ENCODE measurements around the gene CNTN4. TPM values are rescaled to one million over a fixed set of nuclear protein-coding genes. Genes with fewer than 3 reads are reported as not detected.

Gene CNTN4
- total and polyA plus RNA-seq, 4 donors, result 1.2 to 3.8 (median 2.6) TPM

GRCh38 chr3:3059645-3060044 lies 961.0 kb downstream of the CNTN4 start:
- WGBS, result 59% methylated on average over 1 of the region's 1 CpG
- Histone ChIP-seq H3K27me3 (ENCODE audit: control insufficient read depth in 4 of 4, insufficient read depth in 4 of 4, low read length in 3 of 4) (no peaks in the 10 kb centered on the region), H3K4me1 (ENCODE audit: control insufficient read depth in 4 of 4, insufficient read depth in 4 of 4, low read length in 3 of 4) (no peaks in the 10 kb centered on the region), H3K36me3 (ENCODE audit: control insufficient read depth in 4 of 4, insufficient read depth in 3 of 4, low read depth in 1 of 4, low read length in 3 of 4) (no peaks in the 10 kb centered on the region), H3K9ac (ENCODE audit: low read depth in 1 of 2, low read length in 2 of 2) (no peak overlapping the region), H3K9me3 (ENCODE audit: control insufficient read depth in 4 of 4, low read length in 3 of 4) (no peaks in the 10 kb centered on the region), H3K27ac (ENCODE audit: low read depth in 1 of 2, low read length in 2 of 2) (no peak overlapping the region), H3K4me3 (ENCODE audit: low read depth in 1 of 3, low read length in 3 of 3) (no peak overlapping the region)
- DNase-seq (ENCODE audit: low spot score), result no peak
- TF ChIP-seq ZBTB33 (IDR thresholded peaks at IDR 0.05), result no peak
- TF ChIP-seq YY1 (IDR thresholded peaks at IDR 0.05), result no peak
- TF ChIP-seq, protein P1, sequence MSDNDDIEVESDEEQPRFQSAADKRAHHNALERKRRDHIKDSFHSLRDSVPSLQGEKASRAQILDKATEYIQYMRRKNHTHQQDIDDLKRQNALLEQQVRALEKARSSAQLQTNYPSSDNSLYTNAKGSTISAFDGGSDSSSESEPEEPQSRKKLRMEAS (IDR thresholded peaks at IDR 0.05), result no peak
- TF ChIP-seq GABPA (IDR thresholded peaks at IDR 0.05 in 1 of 2, conservative IDR thresholded peaks at IDR 0.05 in 1 of 2), result no peak
- no peak for TF ChIP-seq RXRA (IDR thresholded peaks at IDR 0.05)
- no peak for TF ChIP-seq HNF4G (IDR thresholded peaks at IDR 0.05)
- no peak for TF ChIP-seq FOXA2 (IDR thresholded peaks at IDR 0.05)
- no peak for TF ChIP-seq TAF1 (conservative IDR thresholded peaks at IDR 0.05)
- TF ChIP-seq HNF4A (conservative IDR thresholded peaks at IDR 0.05), result no peak
- no peak for TF ChIP-seq SP1 (IDR thresholded peaks at IDR 0.05)
- no peak for TF ChIP-seq FOXA1 (IDR thresholded peaks at IDR 0.05)
- TF ChIP-seq, protein P2, sequence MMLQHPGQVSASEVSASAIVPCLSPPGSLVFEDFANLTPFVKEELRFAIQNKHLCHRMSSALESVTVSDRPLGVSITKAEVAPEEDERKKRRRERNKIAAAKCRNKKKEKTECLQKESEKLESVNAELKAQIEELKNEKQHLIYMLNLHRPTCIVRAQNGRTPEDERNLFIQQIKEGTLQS (IDR thresholded peaks at IDR 0.05), result no peak
- TF ChIP-seq RAD21 (IDR thresholded peaks at IDR 0.05), result no peak
- TF ChIP-seq NR2F2 (IDR thresholded peaks at IDR 0.05), result no peak
- TF ChIP-seq REST (IDR thresholded peaks at IDR 0.05), result no peak

GRCh38 chr3:3064297-3064696 lies 965.6 kb downstream of the CNTN4 start:
- H3K4me3 ChIP-seq (ENCODE audit: low read depth in 1 of 3, low read length in 3 of 3), result no peak overlapping the region
- no peaks in the 10 kb centered on the region for H3K36me3 ChIP-seq (ENCODE audit: control insufficient read depth in 4 of 4, insufficient read depth in 3 of 4, low read depth in 1 of 4, low read length in 3 of 4)
- no peaks in the 10 kb centered on the region for H3K9me3 ChIP-seq (ENCODE audit: control insufficient read depth in 4 of 4, low read length in 3 of 4)
- peaks cover 0 to 3% (median 0%) of the 10 kb centered on the region in 4 donors for H3K27me3 ChIP-seq (ENCODE audit: control insufficient read depth in 4 of 4, insufficient read depth in 4 of 4, low read length in 3 of 4)
- no peak overlapping the region for H3K9ac ChIP-seq (ENCODE audit: low read depth in 1 of 2, low read length in 2 of 2)
- WGBS, result 78% methylated on average over 4 of the region's 4 CpGs
- H3K27ac ChIP-seq (ENCODE audit: low read depth in 1 of 2, low read length in 2 of 2), result no peak overlapping the region
- no peaks in the 10 kb centered on the region for H3K4me1 ChIP-seq (ENCODE audit: control insufficient read depth in 4 of 4, insufficient read depth in 4 of 4, low read length in 3 of 4)
- DNase-seq (ENCODE audit: low spot score), result no peak
- TF ChIP-seq GABPA (IDR thresholded peaks at IDR 0.05 in 1 of 2, conservative IDR thresholded peaks at IDR 0.05 in 1 of 2) (no peak), FOXA2 (IDR thresholded peaks at IDR 0.05) (no peak), ZBTB33 (IDR thresholded peaks at IDR 0.05) (no peak), EGR1 (IDR thresholded peaks at IDR 0.05; ENCODE audit: low read depth in 2 of 2) (no peak), RXRA (IDR thresholded peaks at IDR 0.05) (no peak), YY1 (IDR thresholded peaks at IDR 0.05) (no peak), SP1 (IDR thresholded peaks at IDR 0.05) (no peak), CTCF (IDR thresholded peaks at IDR 0.05; ENCODE audit: low read depth, low read length, missing input control) (no peak), FOXA1 (IDR thresholded peaks at IDR 0.05) (no peak), RAD21 (IDR thresholded peaks at IDR 0.05) (no peak), NR2F2 (IDR thresholded peaks at IDR 0.05) (no peak)
- TF ChIP-seq, protein P2 (IDR thresholded peaks at IDR 0.05), result no peak
- TF ChIP-seq, protein P1 (IDR thresholded peaks at IDR 0.05), result no peak

Measured in liver (tissue), 9 donors.